Ascending aorta (tissue), 2 donors: Measurements from ENCODE around the gene CHSY1. TPM values are rescaled to one million over a fixed set of nuclear protein-coding genes. Genes with fewer than 3 reads are reported as not detected.

ENCODE experiments used
- DNase-seq, 2 donors: peaks; one replicate each; pipeline ENCODE4 v3.0.0-alpha.2; 2019; ENCODE audit warnings: low spot score in 2 of 2
- H3K27ac ChIP-seq, 2 donors: fragments of 200-600 bp; sonication (generic); one replicate each; pipeline ENCODE4 v1.5.1; 2016 to 2017; ENCODE audit warnings: mild to moderate bottlenecking in 1 of 2
- H3K27me3 ChIP-seq: fragments of 200-600 bp; sonication (generic); one replicate; pipeline ENCODE4 v1.5.1; 2017
- H3K36me3 ChIP-seq, 2 donors: fragments of 200-600 bp; sonication (generic); one replicate each; pipeline ENCODE4 v1.5.1; 2016
- H3K4me1 ChIP-seq, 2 donors: fragments of 200-600 bp; sonication (generic); one replicate each; pipeline ENCODE4 v1.5.1; 2016 to 2017; ENCODE audit warnings: mild to moderate bottlenecking in 1 of 2
- H3K4me3 ChIP-seq, 2 donors: fragments of 200-600 bp; sonication (generic); one replicate each; pipeline ENCODE4 v1.5.1; 2016 to 2017; ENCODE audit warnings: mild to moderate bottlenecking in 1 of 2
- H3K9me3 ChIP-seq, 2 donors: fragments of 200-600 bp; sonication (generic); one replicate each; pipeline ENCODE4 v1.5.1; 2016
- CTCF ChIP-seq, 3 experiments: fragments of 200-600 bp in 2 of 3; fragments of 450-650 bp in 1 of 3; sonication (generic) in 2 of 3; IDR thresholded peaks; one replicate each; pipeline ENCODE4 v1.5.1; 2016 to 2019; ENCODE audit warnings: antibody characterized with exemption in 3 of 3, mild to moderate bottlenecking in 1 of 3, moderate library complexity in 1 of 3
- intact Hi-C: fragments of 100-400 bp; cut with DNase I; formaldehyde crosslinking; loops from one replicate; pipeline ENCODE4 v1.15.1; 2023
- total RNA-seq: library from RNA; depleted of rRNA; stranded (reverse); fragments of >200 nt; gene quantifications from one replicate; pipeline ENCODE4 v1.1.0, GENCODE V29; 2016

The CHSY1 gene
- total RNA-seq, 1 donor from 2014 or later, result 47.4 TPM

- intact Hi-C loops, result no loop called here
- Histone ChIP-seq H3K9me3 (no peaks in the 10 kb centered on the region), H3K4me1 (peaks cover 13 to 38% of the 10 kb centered on the region in 2 donors), H3K27me3 (no peaks in the 10 kb centered on the region), H3K36me3 (peaks cover 20 to 30% of the 10 kb centered on the region in 2 donors), H3K27ac (peak overlapping the region; percentile 58 to 77), H3K4me3 (no peak overlapping the region)
- peak in 1 of 2 donors; percentile 56 for DNase-seq
- TF ChIP-seq CTCF (IDR thresholded peaks at IDR 0.05), result no peak
Measured at GRCh38 chr15:101178479-101178878, 73.4 kb downstream of the CHSY1 start.

- intact Hi-C loops, result no loop called here
Measured at GRCh38 chr15:101177866-101178265, 74.0 kb downstream of the CHSY1 start.

GRCh38 chr15:101176625-101177024 lies 75.2 kb downstream of the CHSY1 start:
- no peak overlapping the region for H3K4me3 ChIP-seq
- DNase-seq, result peak in 1 of 2 donors; percentile 71
- H3K9me3 ChIP-seq, result no peaks in the 10 kb centered on the region
- H3K27me3 ChIP-seq, result no peaks in the 10 kb centered on the region
- peak overlapping the region; percentile 17 to 77 for H3K27ac ChIP-seq
- peaks cover 20 to 30% of the 10 kb centered on the region in 2 donors for H3K36me3 ChIP-seq
- peaks cover 13 to 36% of the 10 kb centered on the region in 2 donors for H3K4me1 ChIP-seq
- intact Hi-C loops, result no loop called here
- no peak for TF ChIP-seq CTCF (IDR thresholded peaks at IDR 0.05)

More at GRCh38 chr15:101177866-101178265, 74.0 kb downstream of the CHSY1 start:
- no peaks in the 10 kb centered on the region for H3K9me3 ChIP-seq
- H3K27ac ChIP-seq, result peak overlapping the region; percentile 43 to 77
- H3K4me1 ChIP-seq, result peaks cover 13 to 38% of the 10 kb centered on the region in 2 donors
- H3K36me3 ChIP-seq, result peaks cover 20 to 30% of the 10 kb centered on the region in 2 donors
- no peak overlapping the region for H3K4me3 ChIP-seq
- DNase-seq, result peak in 1 of 2 donors; percentile 38
- H3K27me3 ChIP-seq, result no peaks in the 10 kb centered on the region
- TF ChIP-seq CTCF (IDR thresholded peaks at IDR 0.05), result no peak

GRCh38 chr15:101175401-101175800 lies 76.4 kb downstream of the CHSY1 start:
- Histone ChIP-seq H3K36me3 (peaks cover 20 to 30% of the 10 kb centered on the region in 2 donors), H3K4me3 (no peak overlapping the region), H3K4me1 (peaks cover 18 to 41% of the 10 kb centered on the region in 2 donors), H3K9me3 (no peaks in the 10 kb centered on the region), H3K27me3 (no peaks in the 10 kb centered on the region), H3K27ac (no peak overlapping the region)
- intact Hi-C loops, result no loop called here
- DNase-seq, result peak in 1 of 2 donors; percentile 55
- no peak for TF ChIP-seq CTCF (IDR thresholded peaks at IDR 0.05)

GRCh38 chr15:101174152-101174920 lies 77.5 kb downstream of the CHSY1 start:
- Histone ChIP-seq H3K27me3 (no peaks in the 10 kb centered on the region), H3K4me1 (peaks cover 22 to 43% of the 10 kb centered on the region in 2 donors), H3K9me3 (no peaks in the 10 kb centered on the region), H3K4me3 (no peak overlapping the region), H3K27ac (peak overlapping the region; percentile 4 to 6), H3K36me3 (peaks cover 20 to 30% of the 10 kb centered on the region in 2 donors)
- peak in 1 of 2 donors; percentile 62 for DNase-seq
- intact Hi-C loops, result no loop called here
- no peak for TF ChIP-seq CTCF (IDR thresholded peaks at IDR 0.05)
